Spleen (tissue), 7 donors: Measurements from ENCODE around the gene HNMT.

Experiments
- CTCF ChIP-seq, 11 experiments: fragments of 200-600 bp in 7 of 11; fragments of 450-650 bp in 4 of 11; sonication (generic) in 4 of 11; IDR thresholded peaks in 8 of 11; conservative IDR thresholded peaks in 3 of 11; 1 replicate in 7 of 11; 2 replicates in 4 of 11; pipeline versions ENCODE4 v1.4.0 to v1.8.0; 2016 to 2021; ENCODE audit warnings: antibody characterized with exemption in 11 of 11, inconsistent platforms in 4 of 11, mild to moderate bottlenecking in 1 of 11
- POLR2A ChIP-seq, 3 donors: fragments of 450-650 bp; IDR thresholded peaks; one replicate each; pipeline ENCODE4 v1.5.1; 2017; ENCODE audit warnings: antibody characterized with exemption in 3 of 3, mild to moderate bottlenecking in 1 of 3
- POLR2AphosphoS5 ChIP-seq, 3 donors: sonication (generic); formaldehyde crosslinking; IDR thresholded peaks; one replicate each; pipeline ENCODE4 v1.5.1; 2017; ENCODE audit warnings: antibody characterized with exemption in 3 of 3
- donor health status: DM: no; HTN: no; CAD: no; lungs with moderate emphysema.
- donor health status: DM: no; HTN: no; CAD: no.
- donor health status: DM: no; HTN: no; CAD: no.

- TF ChIP-seq POLR2A (IDR thresholded peaks at IDR 0.05) (no peak), CTCF (IDR thresholded peaks at IDR 0.05 in 8 of 11, conservative IDR thresholded peaks at IDR 0.05 in 3 of 11) (no peak), POLR2AphosphoS5 (IDR thresholded peaks at IDR 0.05) (no peak)
These were observed 35.0 kb downstream of the HNMT start for GRCh38 chr2:137999273-137999672.
